ENCODE measurements around the gene RNF43.

RNF43 gene

GRCh38 chr17:58416396-58416795 is 938 bp downstream of the RNF43 start:
- H3K36me3 ChIP-seq (ENCODE audit: insufficient read depth, low read length) = no peaks in the 10 kb centered on the region
- no peaks in the 10 kb centered on the region for H3K9me3 ChIP-seq (ENCODE audit: low read length)
- H2AFZ ChIP-seq (ENCODE audit: low read depth, low read length) = no peak overlapping the region
- H3K27me3 ChIP-seq (ENCODE audit: insufficient read depth, low read length) = peaks cover 7% of the 10 kb centered on the region
- H3K4me3 ChIP-seq (ENCODE audit: low read length) = no peak overlapping the region
- peaks cover 13% of the 10 kb centered on the region for H3K4me1 ChIP-seq (ENCODE audit: insufficient read depth, low read length)

GRCh38 chr17:58415371-58416055 is 1.8 kb downstream of the RNF43 start:
- Histone ChIP-seq H3K27me3 (ENCODE audit: insufficient read depth, low read length) (peaks cover 7% of the 10 kb centered on the region), H3K9me3 (ENCODE audit: low read length) (no peaks in the 10 kb centered on the region), H3K36me3 (ENCODE audit: insufficient read depth, low read length) (no peaks in the 10 kb centered on the region), H3K4me3 (ENCODE audit: low read length) (no peak overlapping the region), H2AFZ (ENCODE audit: low read depth, low read length) (no peak overlapping the region), H3K4me1 (ENCODE audit: insufficient read depth, low read length) (peaks cover 13% of the 10 kb centered on the region)

- Histone ChIP-seq H3K27me3 (ENCODE audit: insufficient read depth, low read length) (peaks cover 7% of the 10 kb centered on the region), H3K9me3 (ENCODE audit: low read length) (no peaks in the 10 kb centered on the region), H3K4me3 (ENCODE audit: low read length) (no peak overlapping the region), H3K36me3 (ENCODE audit: insufficient read depth, low read length) (no peaks in the 10 kb centered on the region), H3K4me1 (ENCODE audit: insufficient read depth, low read length) (peaks cover 13% of the 10 kb centered on the region), H2AFZ (ENCODE audit: low read depth, low read length) (no peak overlapping the region)
These were observed 2.7 kb downstream of the RNF43 start for GRCh38 chr17:58414596-58414997.

DNA sequence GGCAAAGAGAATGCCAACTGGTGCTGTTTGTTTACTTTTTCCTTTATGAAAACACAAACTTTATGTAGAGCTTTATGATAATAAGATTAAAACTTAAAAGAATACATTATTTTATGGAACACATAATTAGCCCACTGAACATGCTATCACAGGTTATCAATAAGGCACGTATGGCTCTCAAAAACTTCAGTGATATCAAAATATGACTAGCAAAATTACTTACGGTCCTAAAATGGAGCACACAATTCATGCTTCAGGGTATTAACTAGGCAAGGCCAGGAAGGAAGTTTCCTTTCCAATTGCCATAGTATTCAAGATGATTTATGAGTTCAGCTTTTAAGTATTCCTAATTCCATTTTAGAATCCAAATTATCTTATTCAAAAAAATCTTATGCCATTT is 3.6 kb downstream of the RNF43 start:
- Histone ChIP-seq H3K9me3 (ENCODE audit: low read length) (no peaks in the 10 kb centered on the region), H3K36me3 (ENCODE audit: insufficient read depth, low read length) (no peaks in the 10 kb centered on the region), H3K4me3 (ENCODE audit: low read length) (no peak overlapping the region), H3K27me3 (ENCODE audit: insufficient read depth, low read length) (peaks cover 7% of the 10 kb centered on the region), H2AFZ (ENCODE audit: low read depth, low read length) (no peak overlapping the region), H3K4me1 (ENCODE audit: insufficient read depth, low read length) (peaks cover 13% of the 10 kb centered on the region)

GRCh38 chr17:58412961-58413586 is 4.3 kb downstream of the RNF43 start:
- Histone ChIP-seq H3K36me3 (ENCODE audit: insufficient read depth, low read length) (no peaks in the 10 kb centered on the region), H3K27me3 (ENCODE audit: insufficient read depth, low read length) (peaks cover 7% of the 10 kb centered on the region), H2AFZ (ENCODE audit: low read depth, low read length) (no peak overlapping the region), H3K4me3 (ENCODE audit: low read length) (no peak overlapping the region), H3K9me3 (ENCODE audit: low read length) (no peaks in the 10 kb centered on the region), H3K4me1 (ENCODE audit: insufficient read depth, low read length) (peaks cover 12% of the 10 kb centered on the region)

GRCh38 chr17:58412064-58412703 is 5.2 kb downstream of the RNF43 start:
- H3K4me1 ChIP-seq (ENCODE audit: insufficient read depth, low read length) = peaks cover 5% of the 10 kb centered on the region
- no peaks in the 10 kb centered on the region for H3K9me3 ChIP-seq (ENCODE audit: low read length)
- no peak overlapping the region for H2AFZ ChIP-seq (ENCODE audit: low read depth, low read length)
- H3K4me3 ChIP-seq (ENCODE audit: low read length) = no peak overlapping the region
- H3K36me3 ChIP-seq (ENCODE audit: insufficient read depth, low read length) = no peaks in the 10 kb centered on the region
- peaks cover 7% of the 10 kb centered on the region for H3K27me3 ChIP-seq (ENCODE audit: insufficient read depth, low read length)

DNA sequence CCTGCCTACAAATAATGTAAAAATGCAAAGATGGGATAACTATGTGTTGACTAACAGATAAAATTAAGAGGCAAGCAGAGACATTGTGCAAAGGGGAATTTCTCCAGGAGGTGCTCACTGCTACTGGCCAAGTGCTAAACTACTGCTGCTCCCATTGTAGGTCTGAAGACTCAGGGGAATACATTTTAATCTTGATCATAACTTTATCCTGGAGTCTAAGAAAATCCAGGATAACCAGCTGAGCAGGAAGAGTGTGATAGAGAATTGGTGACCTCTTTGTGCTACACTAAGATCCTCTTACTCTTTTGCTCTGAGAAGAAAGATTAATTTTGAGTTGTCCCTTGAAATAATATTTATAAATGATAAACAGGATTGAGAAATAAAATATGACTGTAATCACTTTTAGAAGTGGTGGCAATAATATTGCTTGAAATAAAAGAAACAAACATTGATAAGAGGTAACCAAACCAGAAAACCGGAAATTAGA is 5.9 kb downstream of the RNF43 start:
- peaks cover 7% of the 10 kb centered on the region for H3K27me3 ChIP-seq (ENCODE audit: insufficient read depth, low read length)
- no peaks in the 10 kb centered on the region for H3K36me3 ChIP-seq (ENCODE audit: insufficient read depth, low read length)
- H3K4me3 ChIP-seq (ENCODE audit: low read length) = no peak overlapping the region
- H2AFZ ChIP-seq (ENCODE audit: low read depth, low read length) = no peak overlapping the region
- H3K4me1 ChIP-seq (ENCODE audit: insufficient read depth, low read length) = no peaks in the 10 kb centered on the region
- H3K9me3 ChIP-seq (ENCODE audit: low read length) = no peaks in the 10 kb centered on the region

DNA sequence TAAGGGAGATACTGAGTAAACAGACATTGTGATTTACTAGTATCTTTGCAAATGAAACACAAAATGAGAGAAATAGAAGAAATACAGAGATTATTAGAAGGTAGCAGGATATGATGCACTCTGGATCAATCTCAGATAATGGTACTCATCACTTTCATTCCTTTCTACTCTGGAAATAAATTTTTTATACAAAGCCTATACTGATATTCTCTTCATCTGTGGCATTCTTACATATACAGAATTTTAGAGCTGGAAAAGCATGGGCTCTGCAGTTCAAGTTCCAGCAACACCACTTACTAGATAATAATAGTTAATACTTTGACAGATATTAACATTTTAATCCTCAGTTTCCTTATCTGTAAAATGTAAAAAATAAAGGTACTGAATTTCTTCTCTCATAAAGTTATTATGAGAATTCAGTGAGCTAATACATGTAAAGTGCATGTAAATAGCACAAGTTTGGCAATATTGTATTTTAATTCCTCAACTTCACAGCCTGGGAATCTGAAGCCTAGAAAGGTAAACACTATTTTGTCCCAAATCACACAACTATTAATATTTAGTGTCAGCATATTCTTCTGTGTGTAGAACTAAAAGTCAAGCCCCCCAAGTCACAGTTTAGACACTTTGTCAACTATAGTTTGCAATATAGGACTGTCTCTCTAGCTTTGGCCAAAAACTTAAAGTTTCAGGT is 6.5 kb downstream of the RNF43 start:
- Histone ChIP-seq H3K4me1 (ENCODE audit: insufficient read depth, low read length) (no peaks in the 10 kb centered on the region), H3K4me3 (ENCODE audit: low read length) (no peak overlapping the region), H3K36me3 (ENCODE audit: insufficient read depth, low read length) (no peaks in the 10 kb centered on the region)

DNA sequence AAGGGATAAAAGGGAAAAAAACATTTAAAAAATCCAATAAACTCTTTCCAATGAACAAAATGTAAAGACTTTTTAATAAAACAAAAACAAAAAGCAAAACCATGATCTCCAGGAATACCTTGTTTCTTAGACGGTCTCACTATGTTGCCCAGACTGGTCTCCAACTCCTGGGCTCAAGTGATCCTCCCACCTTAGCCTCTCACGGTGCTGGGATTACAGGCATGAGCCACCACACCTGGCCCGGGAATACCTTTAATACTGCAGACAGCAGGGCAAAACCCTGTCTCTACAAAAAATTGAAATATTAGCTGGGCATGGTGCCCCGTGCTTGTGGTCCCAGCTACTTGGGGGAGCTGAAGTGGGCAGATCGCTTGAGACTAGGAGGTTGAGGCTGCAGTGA is 7.9 kb downstream of the RNF43 start:
- Histone ChIP-seq H2AFZ (ENCODE audit: low read depth, low read length) (no peak overlapping the region), H3K4me1 (ENCODE audit: insufficient read depth, low read length) (no peaks in the 10 kb centered on the region), H3K27me3 (ENCODE audit: insufficient read depth, low read length) (no peaks in the 10 kb centered on the region), H3K4me3 (ENCODE audit: low read length) (no peak overlapping the region), H3K36me3 (ENCODE audit: insufficient read depth, low read length) (no peaks in the 10 kb centered on the region), H3K9me3 (ENCODE audit: low read length) (no peaks in the 10 kb centered on the region)

More for the DNA sequence above, 6.5 kb downstream of the RNF43 start:
- Histone ChIP-seq H2AFZ (ENCODE audit: low read depth, low read length) (no peak overlapping the region), H3K27me3 (ENCODE audit: insufficient read depth, low read length) (peaks cover 5% of the 10 kb centered on the region), H3K9me3 (ENCODE audit: low read length) (no peaks in the 10 kb centered on the region)

GRCh38 chr17:58403311-58403710 is 14.0 kb downstream of the RNF43 start:
- H3K36me3 ChIP-seq (ENCODE audit: insufficient read depth, low read length) = no peaks in the 10 kb centered on the region
- no peaks in the 10 kb centered on the region for H3K9me3 ChIP-seq (ENCODE audit: low read length)
- no peak overlapping the region for H3K4me3 ChIP-seq (ENCODE audit: low read length)
- H3K27me3 ChIP-seq (ENCODE audit: insufficient read depth, low read length) = no peaks in the 10 kb centered on the region
- peak overlapping the region; percentile 66 for H2AFZ ChIP-seq (ENCODE audit: low read depth, low read length)
- H3K4me1 ChIP-seq (ENCODE audit: insufficient read depth, low read length) = peaks cover 16% of the 10 kb centered on the region

DNA sequence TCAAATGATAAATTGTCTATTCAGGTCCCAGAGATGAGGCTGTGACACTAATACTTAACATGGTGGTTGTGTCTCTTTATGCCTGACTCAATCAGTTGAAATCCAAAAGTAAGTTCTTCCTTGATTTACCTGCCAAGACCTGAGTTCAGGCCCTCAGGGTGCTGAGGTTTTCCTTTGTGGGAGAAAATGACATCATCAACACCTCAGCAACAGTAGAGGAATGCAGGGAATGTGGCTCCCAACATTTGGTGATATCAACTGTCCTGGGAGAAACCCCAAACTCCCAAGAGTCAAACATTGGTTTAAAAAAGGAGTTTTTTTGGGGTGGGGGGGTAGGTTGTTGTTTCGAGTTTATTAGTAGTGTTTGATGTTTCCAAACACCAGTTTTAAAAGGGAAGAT is 14.7 kb downstream of the RNF43 start:
- H3K27me3 ChIP-seq (ENCODE audit: insufficient read depth, low read length) = no peaks in the 10 kb centered on the region
- peak overlapping the region; percentile 66 for H2AFZ ChIP-seq (ENCODE audit: low read depth, low read length)
- H3K4me3 ChIP-seq (ENCODE audit: low read length) = no peak overlapping the region
- peaks cover 16% of the 10 kb centered on the region for H3K4me1 ChIP-seq (ENCODE audit: insufficient read depth, low read length)
- no peaks in the 10 kb centered on the region for H3K9me3 ChIP-seq (ENCODE audit: low read length)
- no peaks in the 10 kb centered on the region for H3K36me3 ChIP-seq (ENCODE audit: insufficient read depth, low read length)

GRCh38 chr17:58402047-58402446 is 15.3 kb downstream of the RNF43 start:
- no peaks in the 10 kb centered on the region for H3K36me3 ChIP-seq (ENCODE audit: insufficient read depth, low read length)
- H3K9me3 ChIP-seq (ENCODE audit: low read length) = no peaks in the 10 kb centered on the region
- H2AFZ ChIP-seq (ENCODE audit: low read depth, low read length) = no peak overlapping the region
- no peak overlapping the region for H3K4me3 ChIP-seq (ENCODE audit: low read length)
- peaks cover 16% of the 10 kb centered on the region for H3K4me1 ChIP-seq (ENCODE audit: insufficient read depth, low read length)
- no peaks in the 10 kb centered on the region for H3K27me3 ChIP-seq (ENCODE audit: insufficient read depth, low read length)

- H3K36me3 ChIP-seq (ENCODE audit: insufficient read depth, low read length) = no peaks in the 10 kb centered on the region
- no peaks in the 10 kb centered on the region for H3K27me3 ChIP-seq (ENCODE audit: insufficient read depth, low read length)
- H3K9me3 ChIP-seq (ENCODE audit: low read length) = no peaks in the 10 kb centered on the region
- H3K4me1 ChIP-seq (ENCODE audit: insufficient read depth, low read length) = peaks cover 16% of the 10 kb centered on the region
- no peak overlapping the region for H3K4me3 ChIP-seq (ENCODE audit: low read length)
- H2AFZ ChIP-seq (ENCODE audit: low read depth, low read length) = no peak overlapping the region
These were observed 16.0 kb downstream of the RNF43 start for GRCh38 chr17:58401287-58401686.
